DMS114 treated with DMSO at 0.1 percent for 48 hours (cell line): ENCODE measurements around the gene CD44.
"Not testable (repeated sequence)": the region's sequence is repeated elsewhere in the genome, so short reads cannot be mapped to it uniquely, and the experiment has no call there.

Experiments used
- DNase-seq: peaks from one replicate; lab custom pipeline; 2025; ENCODE audit not compliant: unreplicated experiment; lab: John Stamatoyannopoulos, UW

The CD44 gene

GRCh38 chr11:35138943-35139721 is at the start of gene CD44:
TSS of gene CD44 (plus strand) at chr11:35139171. CDS start at chr11:35139304, 133 bp downstream.
- DNase-seq = peak; percentile 63

GRCh38 chr11:35089666-35090065 is 49.3 kb upstream of the CD44 start:
- DNase-seq = no peak

GRCh38 chr11:35090125-35090524 is 48.8 kb upstream of the CD44 start:
- DNase-seq = no peak

- DNase-seq = not testable (repeated sequence)
These were observed 48.0 kb upstream of the CD44 start for GRCh38 chr11:35090991-35091390.

- no peak for DNase-seq
These were observed 42.2 kb upstream of the CD44 start for GRCh38 chr11:35096723-35097122.

GRCh38 chr11:35097814-35098455 is 41.0 kb upstream of the CD44 start:
- no peak for DNase-seq

- DNase-seq = no peak
These were observed 40.1 kb upstream of the CD44 start for GRCh38 chr11:35098855-35099254.

GRCh38 chr11:35099278-35100012 is 39.5 kb upstream of the CD44 start:
- no peak for DNase-seq

GRCh38 chr11:35100013-35100383 is 39.0 kb upstream of the CD44 start:
- DNase-seq = no peak

GRCh38 chr11:35101223-35101622 is 37.7 kb upstream of the CD44 start:
- DNase-seq = no peak

- no peak for DNase-seq
These were observed 36.7 kb upstream of the CD44 start for GRCh38 chr11:35102267-35102666.

GRCh38 chr11:35103366-35104208 is 35.4 kb upstream of the CD44 start:
- no peak for DNase-seq

GRCh38 chr11:35104655-35105054 is 34.3 kb upstream of the CD44 start:
- DNase-seq = no peak

GRCh38 chr11:35105319-35106079 is 33.5 kb upstream of the CD44 start:
- DNase-seq = no peak

- no peak for DNase-seq
These were observed 32.4 kb upstream of the CD44 start for GRCh38 chr11:35106595-35106994.

- no peak for DNase-seq
These were observed 31.1 kb upstream of the CD44 start for GRCh38 chr11:35107861-35108260.

- DNase-seq = not testable (repeated sequence)
These were observed 30.6 kb upstream of the CD44 start for GRCh38 chr11:35108336-35108735.

- no peak for DNase-seq
These were observed 29.9 kb upstream of the CD44 start for GRCh38 chr11:35109041-35109440.

GRCh38 chr11:35109827-35110226 is 29.1 kb upstream of the CD44 start:
- no peak for DNase-seq
